Measurements from ENCODE around the gene SIRPG. TPM values are rescaled to one million over a fixed set of nuclear protein-coding genes. Genes with fewer than 3 reads are reported as not detected.

SIRPG gene
- total RNA-seq, 4 donors from 2014 or later: not detected

- 77 to 80% methylated on average over 3 of the region's 3 CpGs for WGBS, 2 donors
- no peak overlapping the region for H3K4me3 ChIP-seq (replicated peaks in 1 of 3)
- H3K27ac ChIP-seq: no peak overlapping the region
- DNase-seq: no peak
- intact Hi-C loops (cut with DNase I): no loop called here
- no peaks in the 10 kb centered on the region for H3K4me1 ChIP-seq
- no peaks in the 10 kb centered on the region for H3K27me3 ChIP-seq
- TF ChIP-seq CTCF (IDR thresholded peaks at IDR 0.05) (no peak), POLR2A (IDR thresholded peaks at IDR 0.05) (no peak)
- no peaks in the 10 kb centered on the region for H3K36me3 ChIP-seq
- no peaks in the 10 kb centered on the region for H3K9me3 ChIP-seq
These were observed 30.9 kb downstream of the SIRPG start for GRCh38 chr20:1626528-1627199.

GRCh38 chr20:1625083-1625690 lies 32.4 kb downstream of the SIRPG start:
- no peak for DNase-seq
- Histone ChIP-seq H3K4me1 (no peaks in the 10 kb centered on the region), H3K27ac (no peak overlapping the region), H3K27me3 (no peaks in the 10 kb centered on the region), H3K36me3 (no peaks in the 10 kb centered on the region), H3K4me3 (replicated peaks in 1 of 3) (no peak overlapping the region), H3K9me3 (no peaks in the 10 kb centered on the region)
- intact Hi-C loops (cut with DNase I): no loop called here
- 49 to 73% methylated on average over 2 of the region's 2 CpGs for WGBS, 2 donors
- TF ChIP-seq POLR2A (IDR thresholded peaks at IDR 0.05): no peak
- TF ChIP-seq CTCF (IDR thresholded peaks at IDR 0.05): no peak

- no peak for TF ChIP-seq POLR2A (IDR thresholded peaks at IDR 0.05)
- no peak for TF ChIP-seq CTCF (IDR thresholded peaks at IDR 0.05)
- no peaks in the 10 kb centered on the region for H3K4me1 ChIP-seq
- H3K9me3 ChIP-seq: no peaks in the 10 kb centered on the region
- WGBS, 2 donors: 67 to 80% methylated on average over 14 of the region's 14 CpGs
- no peak for DNase-seq
- intact Hi-C loops (cut with DNase I): no loop called here
- no peaks in the 10 kb centered on the region for H3K36me3 ChIP-seq
- H3K27ac ChIP-seq: no peak overlapping the region
- no peaks in the 10 kb centered on the region for H3K27me3 ChIP-seq
- H3K4me3 ChIP-seq (replicated peaks in 1 of 3): no peak overlapping the region
These were observed 33.9 kb downstream of the SIRPG start for GRCh38 chr20:1623501-1624205.

- Histone ChIP-seq H3K27ac (no peak overlapping the region), H3K9me3 (no peaks in the 10 kb centered on the region), H3K4me1 (no peaks in the 10 kb centered on the region), H3K4me3 (replicated peaks in 1 of 3) (no peak overlapping the region), H3K36me3 (no peaks in the 10 kb centered on the region), H3K27me3 (no peaks in the 10 kb centered on the region)
- TF ChIP-seq CTCF (IDR thresholded peaks at IDR 0.05): no peak
- TF ChIP-seq POLR2A (IDR thresholded peaks at IDR 0.05): no peak
- intact Hi-C loops (cut with DNase I): no loop called here
- 28 to 36% methylated on average over 1 of the region's 1 CpG for WGBS, 2 donors
- DNase-seq: no peak
These were observed 35.1 kb downstream of the SIRPG start for GRCh38 chr20:1622450-1622849.

GRCh38 chr20:1621316-1621715 lies 36.3 kb downstream of the SIRPG start:
- H3K4me1 ChIP-seq: no peaks in the 10 kb centered on the region
- WGBS, 2 donors: 68 to 80% methylated on average over 1 of the region's 1 CpG
- DNase-seq: no peak
- H3K27ac ChIP-seq: no peak overlapping the region
- no peak for TF ChIP-seq CTCF (IDR thresholded peaks at IDR 0.05)
- no peak for TF ChIP-seq POLR2A (IDR thresholded peaks at IDR 0.05)
- intact Hi-C loops (cut with DNase I): no loop called here
- H3K9me3 ChIP-seq: no peaks in the 10 kb centered on the region
- no peak overlapping the region for H3K4me3 ChIP-seq (replicated peaks in 1 of 3)
- no peaks in the 10 kb centered on the region for H3K27me3 ChIP-seq
- no peaks in the 10 kb centered on the region for H3K36me3 ChIP-seq

Data from thyroid gland (tissue), 4 donors.